Peyer's patch (tissue), 4 donors: ENCODE data around the gene KANSL1. TPM values are rescaled to one million over a fixed set of nuclear protein-coding genes. Genes with fewer than 3 reads are reported as not detected.

Source experiments
- DNase-seq, 3 donors: peaks; one replicate each; pipeline ENCODE4 v3.0.0-alpha.2; 2017 to 2019
- H3K27ac ChIP-seq, 4 donors: fragments of 200-600 bp; sonication (generic); one replicate each; pipeline ENCODE4 v1.5.1; 2016 to 2019
- H3K27me3 ChIP-seq, 2 donors: fragments of 200-600 bp; sonication (generic); one replicate each; pipeline ENCODE4 v1.5.1; 2019
- H3K36me3 ChIP-seq, 3 donors: fragments of 200-600 bp; sonication (generic); one replicate each; pipeline ENCODE4 v1.5.1; 2016 to 2019
- H3K4me1 ChIP-seq, 4 donors: fragments of 200-600 bp; sonication (generic); one replicate each; pipeline ENCODE4 v1.5.1; 2016 to 2019
- H3K4me3 ChIP-seq, 4 donors: fragments of 200-600 bp; sonication (generic); 1 replicate in 3 of 4; 2 replicates in 1 of 4; pipeline ENCODE4 v1.5.1; 2016 to 2019; ENCODE audit warnings: mild to moderate bottlenecking in 1 of 4
- H3K9me3 ChIP-seq, 4 donors: fragments of 200-600 bp; sonication (generic); one replicate each; pipeline ENCODE4 v1.5.1; 2016 to 2019; ENCODE audit warnings: mild to moderate bottlenecking in 1 of 4
- CTCF ChIP-seq, 6 experiments: fragments of 450-650 bp in 4 of 6; fragments of 200-600 bp in 2 of 6; sonication (generic) in 1 of 6; IDR thresholded peaks; one replicate each; pipeline ENCODE4 v1.5.1; 2017 to 2019; ENCODE audit warnings: antibody characterized with exemption in 6 of 6, mild to moderate bottlenecking in 3 of 6, moderate library complexity in 1 of 6
- POLR2A ChIP-seq, 2 donors: fragments of 450-650 bp; IDR thresholded peaks; one replicate each; pipeline ENCODE4 v1.5.1; 2017; ENCODE audit warnings: antibody characterized with exemption in 2 of 2, mild to moderate bottlenecking in 2 of 2, moderate library complexity in 2 of 2
- total RNA-seq, 4 donors: library from RNA; depleted of rRNA; stranded (reverse); fragments of >200 nt; gene quantifications; one replicate each; pipeline ENCODE4 v1.1.0, GENCODE V29; 2016

KANSL1 gene
- total RNA-seq, 4 donors from 2014 or later = 97.6 to 328 (median 141) TPM

GRCh38 chr17:46053911-46054534 lies 139.2 kb downstream of the KANSL1 start:
- TF ChIP-seq POLR2A (IDR thresholded peaks at IDR 0.05) = no peak
- TF ChIP-seq CTCF (IDR thresholded peaks at IDR 0.05) = no peak
- Histone ChIP-seq H3K27ac (no peak overlapping the region), H3K4me1 (no peaks in the 10 kb centered on the region), H3K36me3 (peaks cover 0 to 44% (median 0%) of the 10 kb centered on the region in 3 donors), H3K27me3 (no peaks in the 10 kb centered on the region), H3K4me3 (no peak overlapping the region), H3K9me3 (no peaks in the 10 kb centered on the region)
- DNase-seq = no peak

GRCh38 chr17:46049656-46050055 lies 143.6 kb downstream of the KANSL1 start:
- peaks cover 0 to 66% (median 0%) of the 10 kb centered on the region in 3 donors for H3K36me3 ChIP-seq
- peaks cover 0 to 10% (median 0%) of the 10 kb centered on the region in 4 donors for H3K4me1 ChIP-seq
- no peak overlapping the region for H3K27ac ChIP-seq
- no peaks in the 10 kb centered on the region for H3K27me3 ChIP-seq
- DNase-seq = no peak
- no peaks in the 10 kb centered on the region for H3K9me3 ChIP-seq
- no peak for TF ChIP-seq POLR2A (IDR thresholded peaks at IDR 0.05)
- no peak for TF ChIP-seq CTCF (IDR thresholded peaks at IDR 0.05)
- no peak overlapping the region for H3K4me3 ChIP-seq

- Histone ChIP-seq H3K36me3 (peaks cover 0 to 58% (median 0%) of the 10 kb centered on the region in 3 donors), H3K27me3 (no peaks in the 10 kb centered on the region), H3K4me3 (no peak overlapping the region), H3K27ac (no peak overlapping the region), H3K9me3 (no peaks in the 10 kb centered on the region), H3K4me1 (peaks cover 0 to 25% (median 5%) of the 10 kb centered on the region in 4 donors)
- DNase-seq = no peak
- TF ChIP-seq CTCF (IDR thresholded peaks at IDR 0.05) (no peak), POLR2A (IDR thresholded peaks at IDR 0.05) (no peak)
These were observed 145.4 kb downstream of the KANSL1 start for GRCh38 chr17:46047856-46048255.

- Histone ChIP-seq H3K27me3 (no peaks in the 10 kb centered on the region), H3K4me1 (peaks cover 0 to 29% (median 7%) of the 10 kb centered on the region in 4 donors), H3K9me3 (no peaks in the 10 kb centered on the region), H3K4me3 (no peak overlapping the region), H3K27ac (no peak overlapping the region), H3K36me3 (peaks cover 0 to 58% (median 0%) of the 10 kb centered on the region in 3 donors)
- no peak for DNase-seq
- TF ChIP-seq CTCF (IDR thresholded peaks at IDR 0.05) = no peak
- TF ChIP-seq POLR2A (IDR thresholded peaks at IDR 0.05) = no peak
These were observed 145.8 kb downstream of the KANSL1 start for GRCh38 chr17:46047398-46047797.

GRCh38 chr17:46046957-46047356 lies 146.3 kb downstream of the KANSL1 start:
- H3K9me3 ChIP-seq = no peaks in the 10 kb centered on the region
- H3K27me3 ChIP-seq = no peaks in the 10 kb centered on the region
- peaks cover 0 to 60% (median 0%) of the 10 kb centered on the region in 3 donors for H3K36me3 ChIP-seq
- no peak for DNase-seq
- no peak overlapping the region for H3K4me3 ChIP-seq
- H3K27ac ChIP-seq = no peak overlapping the region
- TF ChIP-seq CTCF (IDR thresholded peaks at IDR 0.05) (peak in 1 of 6 experiments; percentile 8), POLR2A (IDR thresholded peaks at IDR 0.05) (no peak)
- H3K4me1 ChIP-seq = peaks cover 0 to 34% (median 7%) of the 10 kb centered on the region in 4 donors
